NT2/D1 (cell line): ENCODE measurements around the gene TNK1.

Experiments used
- YY1 ChIP-seq: IDR thresholded peaks from 2 replicates; pipeline ENCODE4 v1.6.1; 2011; ENCODE audit not compliant: insufficient read length, insufficient read depth
- ZNF274 ChIP-seq: IDR thresholded peaks from 2 replicates; pipeline ENCODE4 v1.6.1; 2011; ENCODE audit warnings: mild to moderate bottlenecking, low read depth, low read length

- TF ChIP-seq YY1 (no peak), ZNF274 (no peak)
Observed at GRCh38 chr17:7336240-7337175, 44.4 kb upstream of the TNK1 start, which contains the start of gene ACAP1.
